Measurements from ENCODE around the gene PTX4.
A peak's percentile ranks its signal among the peaks of the same experiment; 100 is the strongest.

The PTX4 gene

DNA sequence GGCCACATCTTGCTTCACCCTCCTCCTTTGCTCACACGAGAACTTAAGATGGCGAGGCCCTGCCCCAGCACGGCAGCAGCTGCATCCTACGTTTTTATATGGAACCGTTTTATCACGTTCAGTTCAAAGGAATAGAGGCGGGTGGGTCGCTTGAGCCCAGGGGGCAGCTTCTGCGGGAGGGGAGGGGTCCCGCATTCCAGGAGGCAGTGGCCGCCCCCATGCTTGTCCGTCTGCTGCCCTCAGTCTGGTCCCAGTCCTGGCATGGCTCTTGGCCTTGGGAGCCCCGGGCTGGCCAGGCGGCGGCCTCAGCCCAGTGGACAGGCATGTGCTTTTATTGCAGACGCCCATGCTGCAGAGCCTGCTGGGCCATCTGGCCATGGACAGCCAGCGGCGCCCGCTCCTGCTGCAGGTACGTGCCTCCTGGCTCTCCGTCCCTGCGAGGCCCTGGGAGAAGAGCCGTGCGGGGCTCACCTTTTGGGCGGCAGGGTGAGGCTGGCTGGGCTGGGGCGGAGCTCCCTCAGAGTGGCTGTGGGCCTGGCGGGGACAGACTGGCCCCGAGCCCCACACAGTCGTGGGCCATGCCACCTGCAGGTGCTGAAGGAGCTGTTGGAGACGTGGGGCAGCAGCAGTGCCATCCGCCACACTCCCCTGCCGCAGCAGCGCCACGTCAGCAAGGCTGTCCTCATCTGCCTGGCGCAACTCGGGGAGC is 11.2 kb upstream of the PTX4 start:
- no peak for DNase-seq

DNA sequence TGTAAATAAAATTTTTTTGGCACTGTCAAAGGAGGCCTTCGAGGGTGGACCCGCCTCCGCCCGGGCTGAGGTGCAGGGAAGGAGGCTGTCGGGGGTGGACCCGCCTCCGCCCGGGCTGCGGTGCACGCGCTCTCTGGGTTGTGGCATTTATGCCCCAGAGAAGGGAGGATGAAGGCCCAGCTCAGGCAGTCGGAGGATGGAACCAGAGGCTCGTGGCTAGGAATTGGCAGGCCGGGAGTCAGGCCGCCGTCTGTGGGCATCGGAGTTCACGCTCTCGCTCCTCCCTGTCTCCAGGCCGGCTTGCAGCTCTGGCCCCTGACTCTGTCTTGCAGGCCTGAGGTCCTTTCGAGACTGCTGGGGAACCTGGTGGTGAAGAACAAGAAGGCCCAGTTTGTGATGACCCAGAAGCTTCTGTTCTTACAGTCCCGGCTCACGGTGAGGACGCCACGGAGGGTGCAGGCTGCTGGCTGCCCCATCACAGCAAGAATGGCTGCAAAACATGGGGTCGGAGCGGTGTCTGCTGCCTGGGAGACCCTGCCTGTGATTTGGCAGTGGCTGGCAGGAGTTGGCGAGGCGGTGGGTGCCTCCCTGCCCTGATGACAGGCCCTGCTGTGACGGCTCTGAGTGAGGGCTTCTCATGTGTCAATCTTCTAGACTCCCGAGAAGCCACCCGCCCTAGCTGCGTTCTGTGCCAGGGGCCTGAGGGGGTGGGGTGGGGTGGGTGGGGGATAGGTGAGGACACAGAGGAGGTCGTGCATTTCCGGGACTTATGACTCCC is 10.3 kb upstream of the PTX4 start:
- DNase-seq, result no peak

DNA sequence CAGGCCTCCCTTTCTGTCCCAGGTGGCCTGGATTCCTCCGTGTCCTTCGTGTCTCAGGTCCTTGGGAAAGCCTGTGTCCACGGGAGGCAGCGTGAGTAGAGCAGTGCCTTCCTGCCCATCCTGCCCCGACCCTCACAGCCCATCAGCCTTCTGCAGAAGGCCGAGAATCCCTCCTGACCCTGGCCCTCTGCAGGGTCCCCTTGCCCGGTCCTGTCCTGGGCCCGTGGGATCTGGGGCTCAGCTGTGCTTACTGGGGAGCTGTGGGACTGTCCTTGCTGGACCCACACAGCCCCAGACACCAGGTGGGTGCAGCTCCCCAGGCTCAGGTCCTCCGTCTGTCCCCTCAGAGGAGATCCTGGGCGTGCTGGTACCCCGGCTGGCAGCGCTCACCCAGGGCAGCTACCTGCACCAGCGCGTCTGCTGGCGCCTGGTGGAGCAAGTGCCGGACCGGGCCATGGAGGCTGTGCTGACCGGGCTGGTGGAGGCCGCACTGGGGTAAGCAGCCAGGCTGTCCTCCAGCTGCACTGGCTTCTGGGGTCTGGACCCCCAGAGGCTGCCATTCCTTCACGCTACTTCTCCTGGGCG is 8.4 kb upstream of the PTX4 start:
- no peak for DNase-seq

DNA sequence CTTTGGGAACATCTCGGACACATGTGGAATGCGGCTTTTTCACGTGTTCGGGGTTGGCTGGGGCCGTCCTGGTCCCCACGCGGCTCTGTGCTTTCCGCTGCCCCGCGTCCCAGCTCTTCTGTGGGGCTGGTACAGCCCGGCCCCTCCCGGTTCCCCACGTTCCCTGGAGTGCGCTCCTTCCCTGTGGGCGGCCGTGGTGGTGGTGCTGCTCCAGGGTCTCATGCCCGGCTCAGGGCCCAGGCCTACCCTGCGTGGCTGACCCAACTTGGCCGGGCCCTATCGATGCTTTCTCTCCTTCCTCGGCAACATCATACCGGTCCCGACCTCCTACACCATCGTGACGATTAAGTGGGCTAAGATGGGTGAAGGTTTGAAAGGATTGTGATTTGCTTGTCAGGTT is 7.7 kb upstream of the PTX4 start:
- DNase-seq, result no peak

DNA sequence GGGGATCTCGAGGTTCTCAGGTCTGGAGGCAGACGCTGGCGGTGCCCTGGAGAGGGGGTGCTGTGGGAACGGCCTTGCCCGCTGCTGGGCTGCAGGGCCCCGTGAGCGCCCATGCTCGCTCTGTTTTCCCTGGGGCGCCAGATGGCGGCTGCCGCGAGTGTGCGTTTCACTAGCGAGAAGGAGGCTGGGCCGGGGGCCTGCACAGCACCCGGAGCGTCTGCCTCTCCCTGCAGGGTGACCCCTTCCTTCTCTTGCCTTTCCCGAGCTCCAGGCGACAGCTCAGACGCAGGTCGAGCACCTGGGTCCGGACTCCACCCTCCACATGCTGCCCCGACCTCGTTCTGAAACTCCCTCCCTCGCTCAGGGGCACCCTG is 7.1 kb upstream of the PTX4 start:
- DNase-seq, result no peak

DNA sequence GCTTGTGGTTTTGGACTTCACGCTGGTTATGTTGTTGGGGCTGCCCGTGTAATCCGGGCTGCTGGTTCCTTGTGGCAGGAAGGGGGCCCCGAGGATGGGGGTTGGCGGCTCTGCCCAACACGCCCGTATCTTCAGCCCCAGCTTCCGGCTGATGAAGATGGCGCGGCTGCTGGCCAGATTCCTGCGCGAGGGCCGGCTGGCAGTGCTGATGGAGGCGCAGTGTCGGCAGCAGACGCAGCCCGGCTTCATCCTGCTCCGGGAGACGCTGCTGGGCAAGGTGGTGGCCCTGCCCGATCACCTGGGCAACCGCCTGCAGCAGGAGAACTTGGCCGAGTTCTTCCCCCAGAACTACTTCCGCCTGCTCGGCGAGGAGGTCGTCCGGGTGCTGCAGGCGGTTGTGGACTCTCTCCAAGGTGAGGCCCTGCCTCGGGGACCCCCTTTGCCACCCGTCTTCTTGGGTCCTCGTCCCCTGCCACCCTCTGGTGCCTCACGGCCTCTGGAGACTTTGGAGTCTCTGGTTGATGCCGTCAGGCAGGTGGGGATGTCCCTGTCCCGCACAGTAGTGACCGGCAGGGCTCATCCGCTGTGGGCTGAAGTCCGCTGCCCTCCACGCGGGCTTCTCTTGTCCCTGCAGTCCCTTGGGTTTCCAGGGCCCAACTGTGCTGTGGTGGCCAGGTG is 6.6 kb upstream of the PTX4 start:
- no peak for DNase-seq

DNA sequence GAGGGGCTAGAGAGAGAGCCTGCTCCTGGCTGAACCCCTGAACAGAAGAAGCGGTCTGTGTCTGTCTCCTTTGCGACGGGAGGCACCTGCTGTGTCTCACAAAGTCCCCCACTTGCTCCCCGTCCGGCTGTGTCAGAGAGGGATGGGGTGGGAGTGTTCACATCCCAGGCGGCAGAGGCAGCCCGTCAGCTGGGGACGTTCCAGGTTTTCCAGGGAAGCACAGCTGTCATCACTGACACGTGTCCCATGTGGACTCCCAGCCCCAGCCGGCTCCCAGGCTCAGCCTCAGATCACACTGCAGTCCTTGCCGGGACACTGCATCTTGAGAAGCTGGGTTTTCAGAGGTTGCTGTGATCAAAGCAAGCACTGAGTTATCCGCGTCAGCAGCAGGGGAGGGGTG is 6.0 kb upstream of the PTX4 start:
- DNase-seq, result no peak

DNA sequence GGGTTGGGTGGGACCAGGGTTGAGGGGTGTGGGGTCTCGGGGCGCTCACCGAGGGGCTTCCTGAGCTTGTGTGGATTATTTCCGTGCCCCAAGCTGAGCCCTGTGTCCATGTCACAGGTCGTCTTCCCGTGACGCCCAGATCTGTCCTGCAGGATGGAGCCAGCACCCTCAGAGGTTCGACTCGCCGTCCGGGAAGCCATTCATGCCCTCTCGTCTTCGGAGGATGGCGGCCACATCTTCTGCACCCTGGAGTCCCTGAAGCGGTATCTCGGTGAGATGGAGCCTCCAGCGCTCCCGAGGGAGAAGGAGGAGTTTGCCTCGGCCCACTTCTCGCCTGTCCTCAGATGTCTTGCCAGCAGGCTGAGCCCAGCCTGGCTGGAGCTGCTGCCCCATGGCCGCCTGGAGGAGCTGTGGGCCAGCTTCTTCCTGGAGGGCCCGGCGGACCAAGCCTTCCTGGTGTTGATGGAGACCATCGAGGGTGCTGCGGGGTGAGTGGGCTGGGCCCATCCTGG is 5.4 kb upstream of the PTX4 start:
- no peak for DNase-seq

DNA sequence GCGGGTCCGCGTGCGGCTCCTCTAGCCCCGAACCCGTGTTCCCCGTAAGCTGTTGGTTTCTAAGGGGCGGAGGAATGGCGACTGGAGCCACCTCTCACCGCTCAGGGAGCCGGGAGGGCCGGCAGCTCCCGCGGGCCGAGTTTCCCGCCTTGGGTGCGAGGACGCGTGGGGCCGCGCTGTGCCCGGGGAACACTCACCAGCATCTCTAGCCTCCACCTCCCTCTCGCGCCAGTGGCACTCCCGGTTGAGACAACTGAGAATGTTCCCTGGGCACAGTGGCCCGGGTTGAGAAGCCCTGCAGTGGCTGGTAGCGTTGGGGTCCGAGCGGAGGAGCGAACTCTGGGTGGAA is 5.0 kb upstream of the PTX4 start:
- peak; percentile 22 for DNase-seq

DNA sequence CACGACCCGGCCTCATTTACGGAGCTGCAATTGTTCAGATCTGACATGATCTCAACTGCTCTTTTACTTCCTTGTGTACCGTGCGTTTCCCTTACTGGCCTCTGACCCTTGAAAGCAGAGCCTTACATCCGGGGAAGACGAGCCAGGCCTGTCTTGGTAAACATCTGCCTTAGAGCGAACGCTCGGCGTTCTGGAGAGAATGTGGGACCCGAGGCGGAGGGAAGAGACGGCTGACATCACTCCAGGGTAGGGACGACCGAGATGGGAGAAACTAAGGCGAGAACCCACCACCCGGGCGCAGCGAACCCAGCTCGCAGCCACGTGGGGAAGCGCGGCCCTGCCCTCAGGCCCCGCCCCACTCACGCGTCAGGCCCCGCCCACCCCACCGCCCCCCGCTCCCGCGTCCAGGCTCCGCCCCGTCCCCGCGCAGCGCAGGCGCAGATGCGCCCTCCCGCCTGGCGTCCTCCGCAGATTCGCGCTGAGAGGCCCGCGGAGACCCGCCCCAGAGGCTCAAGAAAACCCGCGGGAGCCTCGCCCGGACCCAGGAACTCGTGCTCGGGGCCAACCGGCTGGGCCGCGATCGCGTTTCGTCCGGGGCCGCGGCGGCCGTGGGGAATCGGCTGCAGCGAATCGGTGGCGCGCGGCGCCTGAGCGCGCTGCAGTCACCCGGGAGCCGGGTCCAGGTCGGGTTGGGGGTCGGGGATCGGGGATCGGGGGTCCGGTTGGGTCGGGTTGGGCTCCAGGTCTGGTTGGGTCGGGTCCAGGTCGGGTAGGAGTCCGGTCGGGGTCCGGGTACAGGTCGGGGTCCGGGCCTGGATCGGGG is 4.4 kb upstream of the PTX4 start, which contains the start of gene TELO2:
Gene TELO2 (plus strand): TSS at position 438 of the 823 bp plus-strand sequence. CDS start 922 bp downstream, outside the sequence.
- peak; percentile 94 for DNase-seq

DNA sequence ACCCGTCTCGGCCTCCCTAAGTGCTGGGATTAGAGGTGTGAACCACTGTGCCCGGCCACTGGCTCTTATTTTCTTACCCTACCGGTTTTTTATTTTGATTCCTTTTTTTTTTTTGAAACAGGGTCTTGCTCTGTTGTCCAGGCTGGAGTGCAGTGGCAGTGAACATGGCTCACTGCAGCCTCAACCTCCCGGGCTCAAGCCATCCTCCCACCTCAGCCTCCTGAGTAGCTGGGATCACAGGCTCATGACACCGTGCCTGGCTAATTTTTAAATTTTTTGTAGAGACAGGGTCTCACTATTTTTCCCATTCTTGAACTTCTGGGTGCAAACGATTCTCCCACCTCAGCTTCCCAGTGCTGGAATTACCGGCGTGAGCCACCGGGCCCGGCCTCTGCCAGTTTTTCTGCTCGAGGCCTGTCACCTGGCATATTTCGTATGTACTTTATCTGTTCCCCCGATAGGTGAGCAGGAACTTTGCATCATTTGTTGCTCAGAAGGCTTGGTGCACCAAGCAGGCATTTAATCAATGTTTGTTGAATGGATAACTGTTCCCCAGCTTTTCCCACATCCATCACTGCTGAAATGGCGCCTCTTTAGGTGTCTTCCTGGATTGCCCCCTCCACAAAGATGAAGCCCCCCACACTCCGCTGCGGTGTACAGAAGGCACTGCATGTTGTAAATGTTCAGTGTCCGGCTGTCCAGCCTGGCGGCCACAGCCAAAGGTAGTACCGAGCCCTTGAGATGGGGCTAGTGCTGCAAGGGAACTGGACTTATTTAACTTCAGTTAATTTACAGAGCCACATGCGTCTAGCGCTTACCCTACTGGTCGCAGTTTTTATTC is 3.6 kb upstream of the PTX4 start:
- no peak for DNase-seq

DNA sequence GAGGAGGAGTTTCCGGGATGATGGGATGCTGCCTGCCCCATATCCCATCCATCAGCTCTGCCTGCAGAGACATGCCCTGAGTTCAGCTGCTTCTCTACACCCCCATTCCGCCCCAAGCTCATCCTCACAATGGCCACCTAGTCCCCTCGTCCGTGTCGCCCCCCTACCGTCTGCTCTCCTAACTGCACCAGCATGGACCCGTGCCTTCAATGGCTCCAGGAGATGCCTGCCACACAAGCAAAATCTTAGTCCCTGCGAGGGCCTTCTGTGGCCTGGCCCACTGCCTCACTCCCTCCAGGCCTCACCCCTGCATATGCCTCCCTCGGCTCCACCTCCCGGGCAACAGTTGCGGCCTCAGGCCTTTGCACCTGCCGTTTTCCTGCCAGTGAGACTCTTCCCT is 2.6 kb upstream of the PTX4 start:
- DNase-seq, result no peak

DNA sequence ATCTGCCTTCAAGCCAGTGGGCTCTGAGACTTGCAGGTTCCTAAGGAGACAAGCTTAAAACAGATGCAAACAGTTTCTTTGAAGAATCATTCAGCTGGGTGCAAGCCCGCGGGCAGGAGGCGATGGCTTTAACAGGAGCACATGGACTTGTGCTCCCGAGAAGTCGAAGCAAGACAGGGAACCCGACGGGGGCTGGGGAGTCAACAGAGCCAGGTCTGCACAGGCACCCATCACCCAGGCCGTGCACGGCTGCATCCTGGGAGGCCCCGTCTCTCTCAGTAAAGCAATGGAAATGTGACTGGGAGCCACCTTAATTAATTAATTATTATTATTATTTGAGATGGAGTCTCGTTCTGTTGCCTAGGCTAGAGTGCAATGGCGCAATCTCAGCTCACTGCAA is 333 bp upstream of the PTX4 start:
- DNase-seq, result no peak

DNA sequence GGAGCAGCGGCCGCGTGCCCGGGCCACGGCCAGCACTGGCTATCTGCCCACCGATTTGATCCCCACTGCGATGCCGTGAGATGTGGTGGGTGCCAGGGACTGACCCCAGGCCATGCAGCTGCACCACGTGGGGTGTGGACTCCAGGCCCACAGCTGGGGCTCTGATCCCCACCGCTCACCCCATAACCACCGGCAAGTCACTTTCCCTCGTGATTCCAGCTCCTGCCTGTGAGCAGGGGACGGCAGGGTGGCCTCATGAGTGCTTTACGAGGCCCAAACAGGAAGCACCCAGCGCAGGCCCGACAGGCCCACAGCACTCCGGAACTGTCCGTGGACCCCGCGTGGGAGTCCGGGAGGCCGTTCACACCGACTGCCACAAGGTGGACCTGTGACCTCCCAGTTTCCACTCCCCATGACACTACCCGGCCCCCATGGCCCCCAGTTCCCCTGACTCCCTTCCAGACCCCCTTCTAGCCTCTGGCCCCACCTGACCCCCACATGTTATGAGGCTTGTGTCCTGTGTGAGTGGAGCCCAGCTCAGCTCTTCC is 616 bp downstream of the PTX4 start:
- DNase-seq, result no peak

DNA sequence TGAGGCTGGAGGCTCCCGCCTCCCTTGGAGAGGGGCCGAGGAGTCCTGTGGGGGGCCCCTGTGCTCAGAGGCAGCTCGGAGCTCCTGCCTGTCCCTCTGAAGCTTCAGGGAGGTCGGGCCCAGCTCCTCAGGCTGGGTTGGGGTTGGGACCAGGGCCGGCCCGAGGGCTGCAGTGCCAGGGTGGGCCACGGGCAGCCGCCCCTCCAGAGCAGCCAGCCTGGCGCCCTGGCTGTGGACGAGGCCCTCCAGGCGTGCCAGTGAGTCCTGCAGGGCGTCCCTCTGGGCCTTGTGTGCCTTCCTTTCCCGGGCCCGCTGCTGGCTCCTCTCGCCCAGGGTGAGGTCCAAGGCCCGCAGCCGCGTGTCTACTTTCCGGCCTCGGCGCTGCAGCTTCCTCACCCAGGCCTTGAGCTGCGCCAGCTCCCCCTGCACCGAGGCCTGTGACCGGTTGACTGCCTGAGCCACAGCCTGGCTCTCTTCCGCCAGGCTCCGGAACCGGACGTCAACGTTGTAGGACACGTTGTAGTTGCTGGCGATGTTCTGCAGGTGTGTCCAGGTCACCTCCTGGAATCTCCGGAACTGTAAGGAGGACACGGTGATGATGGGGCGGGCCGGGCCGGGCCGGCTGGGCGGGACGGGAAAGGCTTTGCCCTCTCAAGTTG is 1.2 kb downstream of the PTX4 start:
- no peak for DNase-seq

DNA sequence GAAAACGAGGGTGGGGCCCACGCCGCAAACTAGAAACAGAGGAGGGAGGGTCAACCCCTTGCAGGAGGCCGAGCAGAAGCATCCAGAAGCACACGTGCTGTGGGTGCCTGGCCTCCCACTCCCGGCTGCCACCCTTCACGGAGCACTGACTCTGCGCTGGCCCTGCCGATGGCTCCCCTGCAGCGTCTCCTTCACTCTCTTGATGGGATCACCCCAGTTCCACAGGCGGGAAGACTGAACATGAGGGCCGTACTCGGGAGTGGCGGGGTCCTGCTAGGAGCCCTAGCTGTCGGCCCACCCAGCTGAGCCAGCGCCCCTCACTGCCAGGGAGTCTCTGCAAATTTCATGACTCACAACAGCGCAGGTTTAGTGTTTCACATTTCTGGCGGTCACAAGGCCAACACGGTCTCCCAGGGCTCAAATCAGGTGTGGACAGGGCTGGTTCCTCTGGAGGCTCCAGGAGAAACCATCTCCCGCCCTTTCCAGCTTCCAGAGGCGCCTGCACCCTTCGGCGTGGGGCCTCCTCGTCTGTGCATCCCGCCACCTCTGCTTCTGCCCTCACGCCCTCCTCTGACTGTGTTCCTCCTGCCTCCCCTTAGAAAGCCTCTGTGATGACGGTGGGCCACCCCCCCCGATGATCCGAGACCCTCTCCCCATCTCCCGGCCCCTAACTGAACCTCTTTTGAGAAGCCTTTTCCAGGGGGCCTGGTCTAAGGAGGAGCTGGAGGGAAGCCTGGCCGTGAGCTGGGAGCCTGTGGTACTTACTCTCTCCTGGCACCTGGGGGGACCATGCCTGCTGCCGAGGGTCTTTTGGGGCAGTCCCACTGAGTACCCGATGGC is 2.0 kb downstream of the PTX4 start:
- DNase-seq, result no peak

DNA sequence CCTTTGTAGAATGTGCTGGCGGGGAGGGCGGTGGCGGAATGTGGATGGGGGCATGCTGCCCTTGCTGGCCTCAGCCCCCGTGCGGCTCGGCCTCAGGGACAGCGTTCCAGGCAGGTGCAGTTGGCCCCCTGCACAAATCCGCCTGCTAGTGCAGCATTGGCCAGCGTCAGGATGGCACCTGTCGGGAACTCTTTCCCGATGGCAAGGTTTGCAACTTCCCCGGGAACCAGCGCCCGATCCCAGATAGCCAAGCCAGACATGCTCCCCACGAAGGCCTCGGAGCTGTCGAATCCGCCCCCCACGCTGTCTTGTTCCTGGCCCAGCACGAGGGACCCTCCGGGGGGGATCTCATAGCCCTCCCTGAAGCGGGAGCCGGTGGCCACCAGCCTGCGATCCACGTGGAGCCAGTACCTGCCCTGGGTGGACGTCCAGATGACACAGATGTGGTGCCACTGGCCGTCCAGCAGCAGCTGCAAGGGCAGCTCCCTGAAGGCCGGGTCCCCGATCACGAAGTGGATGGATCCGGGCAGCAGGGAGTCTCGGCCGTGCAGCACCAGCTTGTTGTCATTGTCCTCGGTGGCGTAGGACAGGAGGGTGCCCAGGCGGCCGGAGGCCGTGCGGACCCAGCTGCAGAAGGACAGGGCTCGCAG is 2.8 kb downstream of the PTX4 start:
- no peak for DNase-seq

DNA sequence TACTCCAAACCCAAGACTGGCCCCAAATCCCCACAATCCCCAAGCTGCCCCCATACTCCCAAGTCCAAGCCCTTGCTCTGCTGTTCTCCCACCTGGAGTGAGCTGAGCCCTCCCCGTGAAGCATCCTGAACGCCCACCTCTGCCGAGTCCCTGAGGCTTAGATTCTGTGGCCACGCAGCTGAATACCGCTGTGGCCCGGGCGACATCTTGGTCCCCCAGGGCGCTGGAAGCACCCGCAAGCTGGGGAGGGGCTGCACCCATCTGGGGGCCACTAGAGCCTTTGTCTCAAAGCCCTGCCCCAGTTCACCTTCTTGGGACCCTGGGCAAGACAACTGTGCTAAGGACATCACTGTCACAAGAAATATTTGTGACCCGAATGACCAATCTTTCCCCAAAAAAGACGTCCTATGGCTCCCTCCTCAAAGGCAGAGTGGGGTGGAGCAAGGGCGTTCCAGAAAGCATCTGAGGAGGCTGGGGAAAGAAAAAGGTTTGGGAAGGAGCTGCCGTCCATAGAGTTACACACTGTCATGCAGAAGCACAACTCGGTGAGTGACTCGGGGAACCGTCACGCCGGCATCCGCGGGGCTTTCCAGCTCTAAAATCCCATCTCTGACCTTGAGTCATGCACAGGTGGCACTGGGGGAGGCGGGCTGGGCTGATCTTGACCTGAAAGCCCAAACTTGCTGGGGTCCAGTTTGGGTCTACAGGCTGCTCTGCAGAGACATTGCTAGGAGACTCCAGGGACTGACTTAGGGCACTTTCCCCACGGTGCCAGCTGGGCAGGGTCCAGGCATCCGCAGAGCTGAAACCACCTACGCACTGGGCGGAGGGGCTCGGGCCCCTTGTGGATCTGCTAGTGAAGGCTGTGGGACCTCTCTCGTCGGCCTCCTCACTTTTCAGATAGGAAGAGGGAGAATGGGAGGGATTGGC is 6.6 kb downstream of the PTX4 start:
- DNase-seq, result no peak

Data from activated CD4-positive, alpha-beta T cell treated with anti-CD3 and anti-CD28 coated beads, Interleukin-2, Interleukin-6, amounts not matched to agents 100 ng/mL and 50 ng/mL, durations not matched to agents 16 hours and 8 hours (primary cell).